Breast epithelium (tissue), 3 donors: ENCODE measurements around the gene LPCAT2.

Experiments used
- POLR2A ChIP-seq: fragments of 450-650 bp; IDR thresholded peaks from one replicate; pipeline ENCODE4 v1.6.1; 2016; ENCODE audit warnings: antibody characterized with exemption, mild to moderate bottlenecking, moderate library complexity
- TF ChIP-seq, protein P1 (sequence below), 3 donors: fragments of 450-650 bp; IDR thresholded peaks; one replicate each; pipeline ENCODE4 v1.5.1; 2016 to 2017; ENCODE audit warnings: antibody characterized with exemption in 3 of 3, mild to moderate bottlenecking in 3 of 3, moderate library complexity in 3 of 3

DNA sequence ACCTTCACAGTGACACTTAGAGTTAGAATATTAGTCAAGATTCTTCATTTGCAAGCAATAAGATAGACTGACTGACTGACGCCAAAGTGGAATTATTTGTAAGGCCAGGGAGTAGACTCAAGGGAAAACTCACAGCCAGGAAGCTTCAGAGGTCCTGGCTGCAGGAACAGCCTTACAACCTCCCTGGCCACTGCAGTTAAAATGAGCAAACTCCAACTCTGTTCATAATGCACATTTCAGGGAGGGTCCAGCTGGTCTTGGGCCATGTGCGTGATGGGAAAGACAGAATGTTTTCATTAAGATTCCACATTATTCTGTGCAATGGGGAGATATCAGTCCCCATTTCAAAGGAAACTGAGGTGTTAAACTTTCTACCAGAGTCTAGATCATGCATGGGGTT is 67.5 kb downstream of the LPCAT2 start:
- TF ChIP-seq, protein P1, sequence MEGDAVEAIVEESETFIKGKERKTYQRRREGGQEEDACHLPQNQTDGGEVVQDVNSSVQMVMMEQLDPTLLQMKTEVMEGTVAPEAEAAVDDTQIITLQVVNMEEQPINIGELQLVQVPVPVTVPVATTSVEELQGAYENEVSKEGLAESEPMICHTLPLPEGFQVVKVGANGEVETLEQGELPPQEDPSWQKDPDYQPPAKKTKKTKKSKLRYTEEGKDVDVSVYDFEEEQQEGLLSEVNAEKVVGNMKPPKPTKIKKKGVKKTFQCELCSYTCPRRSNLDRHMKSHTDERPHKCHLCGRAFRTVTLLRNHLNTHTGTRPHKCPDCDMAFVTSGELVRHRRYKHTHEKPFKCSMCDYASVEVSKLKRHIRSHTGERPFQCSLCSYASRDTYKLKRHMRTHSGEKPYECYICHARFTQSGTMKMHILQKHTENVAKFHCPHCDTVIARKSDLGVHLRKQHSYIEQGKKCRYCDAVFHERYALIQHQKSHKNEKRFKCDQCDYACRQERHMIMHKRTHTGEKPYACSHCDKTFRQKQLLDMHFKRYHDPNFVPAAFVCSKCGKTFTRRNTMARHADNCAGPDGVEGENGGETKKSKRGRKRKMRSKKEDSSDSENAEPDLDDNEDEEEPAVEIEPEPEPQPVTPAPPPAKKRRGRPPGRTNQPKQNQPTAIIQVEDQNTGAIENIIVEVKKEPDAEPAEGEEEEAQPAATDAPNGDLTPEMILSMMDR (IDR thresholded peaks at IDR 0.05) = no peak
- no peak for TF ChIP-seq POLR2A
